Measurements from ENCODE around the gene MT1M.
A peak's percentile ranks its signal among the peaks of the same experiment; 100 is the strongest.
"Not testable (repeated sequence)": the region's sequence is repeated elsewhere in the genome, so short reads cannot be mapped to it uniquely, and the experiment has no call there.

The MT1M gene

DNA sequence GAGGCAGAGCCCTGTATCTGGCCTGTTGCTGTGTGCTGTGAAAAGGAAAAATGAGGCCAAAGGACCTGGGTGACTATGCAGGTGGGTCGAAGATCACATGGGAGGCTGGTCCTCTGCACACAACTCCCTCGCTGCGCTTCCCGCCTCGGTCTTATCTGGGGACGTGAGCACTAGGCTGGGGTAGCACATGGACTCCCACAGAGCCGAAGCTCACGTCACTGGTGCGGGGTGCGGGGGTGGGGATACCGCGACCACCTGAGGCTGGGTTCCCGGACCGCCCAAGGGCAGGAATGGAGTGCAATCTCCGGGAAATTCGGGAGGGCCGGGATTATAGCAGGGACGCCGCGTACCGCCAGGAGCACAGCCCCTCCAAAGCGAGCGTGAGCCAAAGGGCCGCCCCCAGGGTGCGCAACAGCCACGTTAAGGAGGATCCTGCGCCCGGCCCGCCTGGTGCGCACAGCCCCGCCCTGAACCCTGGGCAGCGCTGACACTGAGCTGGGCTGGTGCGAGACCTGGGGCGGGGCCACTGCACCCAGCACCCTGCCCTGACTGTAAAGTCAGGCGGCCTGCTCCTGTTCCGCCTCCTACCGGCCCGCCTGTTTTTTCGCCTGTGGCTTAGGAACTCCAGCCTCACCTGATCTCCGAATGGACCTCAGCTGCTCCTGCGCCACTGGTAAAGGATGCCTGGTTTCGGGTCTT is 10.8 kb downstream of the MT1M start:
- DNase-seq (ENCODE audit: low read depth, low spot score), result peak; percentile 35

GRCh38 chr16:56643833-56644232 is 11.4 kb downstream of the MT1M start:
- H3K4me3 ChIP-seq (ENCODE audit: low read length), result peak overlapping the region; percentile 32
- no peak for DNase-seq (ENCODE audit: low read depth, low spot score)

More for the DNA sequence above, 10.8 kb downstream of the MT1M start:
- peak overlapping the region; percentile 32 for H3K4me3 ChIP-seq (ENCODE audit: low read length)

GRCh38 chr16:56645311-56645710 is 12.9 kb downstream of the MT1M start:
- no peak overlapping the region for H3K4me3 ChIP-seq (ENCODE audit: low read length)
- no peak for DNase-seq (ENCODE audit: low read depth, low spot score)

DNA sequence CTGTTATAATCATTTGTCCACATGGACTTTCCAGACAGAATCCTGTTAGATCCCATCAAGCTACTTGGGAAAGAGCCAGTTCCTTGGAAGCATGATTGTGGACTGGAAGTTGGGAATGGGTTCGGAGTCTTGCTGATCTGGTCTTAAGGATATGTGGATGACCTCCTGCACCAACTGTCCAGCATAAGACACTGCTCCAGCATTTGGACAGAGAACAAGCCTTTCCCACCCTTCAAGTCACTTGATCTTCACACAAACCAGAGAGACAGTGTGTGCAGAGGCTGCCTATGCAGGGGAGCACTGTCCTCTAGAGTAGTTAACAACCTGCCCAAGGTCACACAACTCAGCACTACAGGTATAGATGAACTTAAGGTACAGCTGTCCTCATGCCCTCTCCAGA is 13.4 kb downstream of the MT1M start:
- no peak for DNase-seq (ENCODE audit: low read depth, low spot score)
- H3K4me3 ChIP-seq (ENCODE audit: low read length), result no peak overlapping the region

DNA sequence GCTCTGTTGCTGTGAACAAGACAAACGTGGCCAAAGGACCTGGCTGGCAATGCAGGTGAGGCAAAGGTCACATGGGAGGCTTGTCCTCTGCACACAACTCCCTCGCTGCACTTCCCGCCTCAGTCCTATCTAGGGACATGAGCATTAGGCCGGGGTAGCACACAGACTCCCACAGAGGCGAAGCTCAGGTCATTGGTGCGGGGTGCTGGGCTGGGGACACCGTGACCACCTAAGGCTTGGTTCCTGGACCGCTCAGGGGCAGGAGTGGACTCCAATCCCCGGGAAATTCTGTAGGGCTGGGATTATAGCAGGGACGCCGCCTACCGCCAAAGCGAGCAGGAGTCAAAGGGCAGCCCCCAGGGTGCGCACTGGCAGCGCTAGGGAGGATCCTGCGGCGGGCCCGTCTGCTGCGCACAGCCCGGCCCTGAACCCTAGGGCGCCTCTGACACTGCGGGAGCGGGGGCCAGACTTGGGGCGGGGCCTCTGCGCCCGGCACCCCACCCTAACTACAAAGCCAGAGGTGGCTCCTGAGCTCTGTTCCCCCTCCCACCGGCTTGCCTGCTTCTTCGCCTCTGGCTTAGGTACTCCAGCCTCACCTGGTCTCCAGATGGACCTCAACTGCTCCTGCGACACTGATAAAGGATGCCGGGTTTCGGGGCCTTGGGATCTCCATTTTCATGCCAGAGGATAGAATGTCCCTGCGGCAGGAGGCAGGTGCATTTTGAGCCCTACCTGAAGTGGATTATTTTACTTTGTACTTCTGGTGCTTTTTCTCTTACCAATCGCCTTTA is 15.4 kb downstream of the MT1M start:
- no peak for DNase-seq (ENCODE audit: low read depth, low spot score)

GRCh38 chr16:56649271-56649670 is 16.8 kb downstream of the MT1M start:
- no peak for DNase-seq (ENCODE audit: low read depth, low spot score)
- no peak overlapping the region for H3K4me3 ChIP-seq (ENCODE audit: low read length)

More for the DNA sequence above, 15.4 kb downstream of the MT1M start:
- no peak overlapping the region for H3K4me3 ChIP-seq (ENCODE audit: low read length)

DNA sequence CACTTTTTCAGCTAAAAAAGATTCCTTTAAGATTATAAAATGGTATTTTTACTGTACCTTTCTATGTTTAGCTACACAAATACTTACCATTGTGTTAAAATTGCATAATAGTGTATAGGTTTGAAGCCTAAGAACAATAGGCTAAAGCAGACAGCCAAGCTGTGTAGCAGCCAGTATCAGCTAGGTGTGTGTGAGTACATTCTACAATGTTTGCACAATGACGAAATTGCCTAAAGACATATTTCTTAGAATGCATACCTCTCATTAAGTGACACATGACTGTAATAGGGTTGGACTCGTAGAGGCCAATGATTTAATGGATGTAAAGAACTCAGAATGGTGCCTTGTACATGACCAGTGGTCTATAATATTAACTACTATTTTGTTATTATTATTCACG is 17.4 kb downstream of the MT1M start:
- no peak for DNase-seq (ENCODE audit: low read depth, low spot score)
- no peak overlapping the region for H3K4me3 ChIP-seq (ENCODE audit: low read length)

DNA sequence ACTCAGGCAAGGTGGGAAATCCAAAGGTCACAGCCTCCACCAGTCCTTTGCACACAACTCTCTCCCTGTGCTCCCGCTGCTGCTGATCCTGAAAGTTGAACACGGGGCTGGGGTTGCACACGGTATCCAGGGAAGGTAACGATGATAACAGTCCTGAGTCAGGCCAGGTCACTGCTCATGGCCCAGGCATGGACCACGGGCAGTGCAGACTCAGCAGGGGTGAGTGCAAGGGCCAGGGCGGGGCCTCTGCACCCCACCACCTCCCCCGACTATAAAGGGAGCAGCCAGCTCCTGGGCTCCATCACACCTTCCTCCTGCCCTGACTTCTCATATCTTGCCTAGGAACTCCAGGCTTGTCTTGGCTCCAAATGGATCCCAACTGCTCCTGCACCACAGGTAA is 19.1 kb downstream of the MT1M start, which contains the start of gene MT1B:
Gene MT1B (plus strand): TSS at position 301 of the 400 bp plus-strand sequence. CDS start 68 bp downstream, at position 369.
- DNase-seq (ENCODE audit: low read depth, low spot score), result no peak
- no peak within 1 kb of the TSS for H3K4me3 ChIP-seq (ENCODE audit: low read length)

DNA sequence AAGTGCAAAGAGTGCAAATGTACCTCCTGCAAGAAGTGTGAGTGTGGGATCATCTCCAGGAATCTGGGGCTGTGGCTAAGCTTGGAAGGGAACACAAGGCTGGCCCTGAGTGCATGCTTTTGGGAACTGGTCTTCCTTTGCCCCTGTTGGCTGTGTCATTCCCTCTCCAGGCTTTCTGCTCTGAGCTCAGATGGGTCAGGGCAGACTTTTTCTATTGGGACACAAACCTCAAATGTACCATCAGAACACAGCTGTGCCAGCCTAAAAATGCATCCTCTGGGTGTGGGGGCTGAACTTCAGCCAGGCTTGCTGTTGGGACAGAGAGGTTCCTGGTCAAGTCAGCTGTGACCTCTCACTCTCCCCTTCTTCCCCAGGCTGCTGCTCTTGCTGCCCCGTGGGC is 20.1 kb downstream of the MT1M start:
- no peak for DNase-seq (ENCODE audit: low read depth, low spot score)
- no peak overlapping the region for H3K4me3 ChIP-seq (ENCODE audit: low read length)

DNA sequence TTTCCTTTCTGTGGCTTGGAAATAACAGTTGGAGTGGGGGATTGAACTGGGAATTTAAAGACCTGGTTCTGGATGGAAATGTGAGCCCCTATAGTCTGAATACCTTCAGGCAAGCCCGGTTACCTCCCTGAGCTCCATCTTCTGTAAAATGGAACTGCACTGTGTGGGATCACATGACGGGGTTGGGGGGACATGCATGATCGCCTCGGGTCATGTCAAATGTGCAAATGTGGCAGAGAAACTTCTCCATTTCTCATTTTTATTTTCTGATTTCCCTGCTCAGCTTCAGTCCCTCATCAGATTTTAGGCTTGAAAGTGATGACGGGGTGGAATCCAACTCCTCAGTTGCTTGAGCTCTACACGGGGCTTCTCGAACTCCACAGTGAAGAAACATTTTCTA is 20.8 kb downstream of the MT1M start:
- no peak for DNase-seq (ENCODE audit: low read depth, low spot score)
- no peak overlapping the region for H3K4me3 ChIP-seq (ENCODE audit: low read length)

DNA sequence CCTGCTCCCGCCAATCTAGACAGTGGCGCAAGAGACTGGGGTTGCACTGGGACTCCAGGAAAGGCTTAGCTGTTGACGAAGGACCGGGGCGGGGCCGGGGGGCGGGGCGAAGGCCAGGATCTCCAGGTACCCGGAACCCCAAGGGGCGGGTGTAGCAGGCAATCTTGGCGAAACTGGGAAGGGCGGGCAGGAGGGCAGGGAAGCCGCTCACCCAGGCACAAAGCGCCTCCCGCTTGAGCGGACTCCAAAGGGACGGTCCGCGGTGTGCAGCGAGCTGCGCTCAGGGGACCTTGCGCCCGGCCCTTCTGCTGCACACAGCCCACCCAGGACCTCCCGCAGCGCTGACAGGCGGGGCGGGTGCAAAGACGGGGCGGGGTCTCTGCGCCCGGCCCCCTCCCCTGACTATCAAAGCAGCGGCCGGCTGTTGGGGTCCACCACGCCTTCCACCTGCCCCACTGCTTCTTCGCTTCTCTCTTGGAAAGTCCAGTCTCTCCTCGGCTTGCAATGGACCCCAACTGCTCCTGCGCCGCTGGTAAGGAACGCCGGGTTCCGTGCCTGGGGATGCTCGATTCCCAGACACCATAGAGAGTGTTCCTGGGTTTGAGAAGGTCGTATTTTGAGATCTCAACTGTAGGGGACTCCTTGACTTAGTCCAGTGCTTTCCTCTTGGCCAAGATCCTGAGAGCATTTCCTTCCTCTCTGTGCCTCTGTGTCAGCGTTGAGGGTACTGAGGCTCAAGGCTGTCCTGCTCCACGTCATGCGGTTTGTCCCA is 25.3 kb downstream of the MT1M start, which contains the start of gene MT1F:
Gene MT1F (plus strand): TSS at position 405 of the 772 bp plus-strand sequence. CDS start 100 bp downstream, at position 505.
- no peak for DNase-seq (ENCODE audit: low read depth, low spot score)
- H3K4me3 ChIP-seq (ENCODE audit: low read length), result peak within 1 kb of the TSS; percentile 50

GRCh38 chr16:56658327-56658875 is 25.9 kb downstream of the MT1M start:
- no peak overlapping the region; the same call in 1 of the 2 replicates for H3K4me3 ChIP-seq (ENCODE audit: low read length)
- no peak for DNase-seq (ENCODE audit: low read depth, low spot score)

- H3K4me3 ChIP-seq (ENCODE audit: low read length), result no peak overlapping the region
- no peak for DNase-seq (ENCODE audit: low read depth, low spot score)
These were observed 30.2 kb downstream of the MT1M start for GRCh38 chr16:56662357-56663354.

DNA sequence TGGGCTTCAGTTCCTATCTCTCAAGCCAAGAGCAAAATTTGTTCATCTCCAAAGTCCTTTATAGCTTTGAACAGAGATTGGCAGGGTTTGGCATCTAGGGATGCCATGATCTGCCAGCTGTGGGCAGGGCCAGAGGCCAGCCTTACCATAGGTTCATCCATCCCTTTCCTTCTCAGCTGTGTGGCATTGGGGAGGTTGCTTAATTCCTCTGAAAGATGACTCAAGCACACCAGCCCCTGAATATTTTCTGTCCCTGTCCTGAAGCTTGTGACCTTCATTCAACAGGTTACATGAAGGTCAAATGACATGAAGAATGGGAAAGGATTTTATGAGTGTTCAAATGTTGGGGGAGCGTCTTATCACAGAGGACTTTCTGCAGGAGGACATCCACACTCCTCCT is 32.0 kb downstream of the MT1M start:
- DNase-seq (ENCODE audit: low read depth, low spot score), result no peak

GRCh38 chr16:56665286-56666261 is 33.1 kb downstream of the MT1M start:
- not testable (repeated sequence) for DNase-seq (ENCODE audit: low read depth, low spot score)

More for the DNA sequence above, 32.0 kb downstream of the MT1M start:
- no peak overlapping the region for H3K4me3 ChIP-seq (ENCODE audit: low read length)

GRCh38 chr16:56667581-56668571 is 35.4 kb downstream of the MT1M start, which contains the start of gene MT1G:
Gene MT1G, minus strand, starts transcription at chr16:56668065. Its CDS starts 72 bp downstream, at chr16:56667993.
- DNase-seq (ENCODE audit: low read depth, low spot score), result no peak
- H3K4me3 ChIP-seq (ENCODE audit: low read length), result no peak within 1 kb of the TSS

More at GRCh38 chr16:56665286-56666261, 33.1 kb downstream of the MT1M start:
- H3K4me3 ChIP-seq (ENCODE audit: low read length), result not testable (repeated sequence)
